A549 (cell line): ENCODE measurements around the gene A4GALT.
"Not testable (repeated sequence)": the region's sequence is repeated elsewhere in the genome, so short reads cannot be mapped to it uniquely, and the experiment has no call there.

Experiments used
- CTCF ChIP-seq: fragments of >200 bp; sonication (Bioruptor Twin); formaldehyde crosslinking; IDR thresholded peaks from 3 replicates; pipeline ENCODE4 v1.5.1; 2016
- KDM1A ChIP-seq: fragments of 200-600 bp; sonication (generic); IDR thresholded peaks from 2 replicates; pipeline ENCODE4 v1.6.1; 2016; ENCODE audit warnings: low read depth, mild to moderate bottlenecking
- POLR2A ChIP-seq: IDR thresholded peaks from 2 replicates; pipeline ENCODE4 v1.6.1; 2012; ENCODE audit warnings: mild to moderate bottlenecking, low read length
- RAD21 ChIP-seq, 2 experiments: fragments of >200 bp in 1 of 2; sonication (Bioruptor Twin) in 1 of 2; formaldehyde crosslinking in 1 of 2; IDR thresholded peaks in 1 of 2; conservative IDR thresholded peaks in 1 of 2; 2 replicates in 1 of 2; 3 replicates in 1 of 2; pipeline ENCODE4 v1.6.1; 2012 to 2018; ENCODE audit warnings: inconsistent platforms in 1 of 2
- TFCP2L1 ChIP-seq: fragments of 250-450 bp; sonication (Bioruptor Pico); IDR thresholded peaks from 2 replicates; pipeline ENCODE4 v1.5.0; 2021; ENCODE audit warnings: mild to moderate bottlenecking
- ZC3H11A ChIP-seq: fragments of 450-650 bp; IDR thresholded peaks from 2 replicates; pipeline ENCODE4 v1.6.1; 2014; ENCODE audit warnings: antibody characterized with exemption, mild to moderate bottlenecking
- ZSCAN20 ChIP-seq: fragments of 250-450 bp; sonication (Bioruptor Pico); IDR thresholded peaks from 2 replicates; pipeline ENCODE4 v1.8.0; 2022; ENCODE audit warnings: mild to moderate bottlenecking, moderate library complexity

- not testable (repeated sequence) for TF ChIP-seq TFCP2L1 (CRISPR knock-in tag); CTCF; KDM1A; RAD21 (conservative IDR thresholded peaks at IDR 0.05 in 1 of 2, IDR thresholded peaks at IDR 0.05 in 1 of 2); ZC3H11A; POLR2A; ZSCAN20 (CRISPR knock-in tag)
These were observed 19.6 kb upstream of the A4GALT start for GRCh38 chr22:42740320-42740719.
